Choroid plexus epithelial cell (primary cell): Measurements from ENCODE around the gene KCNT2.

Experiments used
- DNase-seq: peaks from one replicate; pipeline ENCODE4 v3.0.0-alpha.2; 2010; ENCODE audit warnings: low read depth
- H3K4me3 ChIP-seq: 2 replicates; pipeline ENCODE4 v1.5.1; 2011; ENCODE audit warnings: low read depth, mild to moderate bottlenecking, control low read depth, low read length, moderate library complexity
- TF ChIP-seq, protein P1 (sequence below): conservative IDR thresholded peaks from 2 replicates; pipeline ENCODE4 v1.5.1; 2011; ENCODE audit warnings: low read depth, mild to moderate bottlenecking, control low read depth, inconsistent platforms, low read length, moderate library complexity

The KCNT2 gene

DNA sequence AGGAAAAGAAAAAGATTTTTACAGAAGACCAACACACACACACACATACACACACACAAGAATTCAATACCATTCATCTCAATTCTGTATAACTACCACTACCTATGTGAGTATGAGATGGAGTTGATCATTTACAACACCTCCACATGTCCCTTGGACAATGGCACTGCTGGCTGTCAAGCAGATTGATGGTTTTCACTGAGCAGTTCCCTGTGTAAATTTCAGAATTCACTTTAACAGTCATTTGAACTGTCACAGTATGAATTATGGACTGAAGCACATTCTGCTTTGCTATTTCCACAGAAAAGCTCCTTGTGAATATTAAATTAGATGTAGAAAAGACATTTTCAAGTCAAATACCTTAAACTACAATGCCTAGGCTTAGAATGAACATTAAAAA lies 14.3 kb downstream of the KCNT2 start:
- TF ChIP-seq, protein P1, sequence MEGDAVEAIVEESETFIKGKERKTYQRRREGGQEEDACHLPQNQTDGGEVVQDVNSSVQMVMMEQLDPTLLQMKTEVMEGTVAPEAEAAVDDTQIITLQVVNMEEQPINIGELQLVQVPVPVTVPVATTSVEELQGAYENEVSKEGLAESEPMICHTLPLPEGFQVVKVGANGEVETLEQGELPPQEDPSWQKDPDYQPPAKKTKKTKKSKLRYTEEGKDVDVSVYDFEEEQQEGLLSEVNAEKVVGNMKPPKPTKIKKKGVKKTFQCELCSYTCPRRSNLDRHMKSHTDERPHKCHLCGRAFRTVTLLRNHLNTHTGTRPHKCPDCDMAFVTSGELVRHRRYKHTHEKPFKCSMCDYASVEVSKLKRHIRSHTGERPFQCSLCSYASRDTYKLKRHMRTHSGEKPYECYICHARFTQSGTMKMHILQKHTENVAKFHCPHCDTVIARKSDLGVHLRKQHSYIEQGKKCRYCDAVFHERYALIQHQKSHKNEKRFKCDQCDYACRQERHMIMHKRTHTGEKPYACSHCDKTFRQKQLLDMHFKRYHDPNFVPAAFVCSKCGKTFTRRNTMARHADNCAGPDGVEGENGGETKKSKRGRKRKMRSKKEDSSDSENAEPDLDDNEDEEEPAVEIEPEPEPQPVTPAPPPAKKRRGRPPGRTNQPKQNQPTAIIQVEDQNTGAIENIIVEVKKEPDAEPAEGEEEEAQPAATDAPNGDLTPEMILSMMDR: no peak
- DNase-seq: no peak
- H3K4me3 ChIP-seq: no peak overlapping the region

DNA sequence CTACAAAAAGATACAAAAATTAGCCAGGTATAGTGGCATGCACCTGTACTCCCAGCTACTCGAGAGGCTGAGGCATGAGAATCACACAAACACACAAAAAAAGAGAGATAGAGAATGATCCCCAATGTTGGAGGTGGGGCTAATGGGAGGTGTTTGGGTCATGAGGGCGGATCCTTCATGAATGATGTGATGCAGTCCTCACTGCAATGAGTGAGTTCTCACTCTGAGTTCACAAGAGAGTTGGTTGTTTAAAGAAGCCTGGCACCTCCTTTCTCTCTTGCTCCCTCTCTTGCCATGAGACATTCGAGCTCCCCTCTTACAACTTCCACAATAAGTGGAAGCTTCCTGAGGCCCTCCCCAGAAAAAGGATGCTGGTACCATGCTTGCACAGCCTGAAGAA lies 17.3 kb downstream of the KCNT2 start:
- TF ChIP-seq, protein P1: no peak
- no peak overlapping the region for H3K4me3 ChIP-seq
- DNase-seq: no peak

GRCh38 chr1:196590012-196590708 lies 18.1 kb downstream of the KCNT2 start:
- no peak for DNase-seq
- H3K4me3 ChIP-seq: no peak overlapping the region
- TF ChIP-seq, protein P1: no peak

DNA sequence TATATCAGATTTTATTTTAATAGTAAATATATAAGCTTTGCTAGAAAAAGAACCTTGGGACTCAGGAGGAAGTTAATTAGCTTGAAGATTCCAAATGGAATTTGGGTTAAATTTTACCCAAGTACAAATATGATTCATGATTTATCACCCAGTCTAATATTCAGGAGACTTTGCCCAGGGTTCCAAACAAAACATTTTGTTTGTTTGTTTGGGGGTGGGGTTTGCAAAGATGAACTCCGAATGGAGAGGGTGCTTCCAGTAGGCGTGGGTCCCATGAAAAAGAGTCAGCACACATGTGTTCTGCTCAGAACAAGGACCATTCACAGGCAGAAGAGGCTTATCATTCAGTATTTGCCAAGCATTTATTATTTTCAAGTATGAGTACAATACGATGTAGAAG lies 23.5 kb downstream of the KCNT2 start:
- TF ChIP-seq, protein P1: no peak
- H3K4me3 ChIP-seq: no peak overlapping the region
- no peak for DNase-seq

- TF ChIP-seq, protein P1: no peak
Measured at GRCh38 chr1:196577386-196577785, 30.9 kb downstream of the KCNT2 start.

GRCh38 chr1:196573226-196573625 lies 35.0 kb downstream of the KCNT2 start:
- TF ChIP-seq, protein P1: no peak
- no peak for DNase-seq
- H3K4me3 ChIP-seq: no peak overlapping the region

More at GRCh38 chr1:196577386-196577785, 30.9 kb downstream of the KCNT2 start:
- no peak overlapping the region for H3K4me3 ChIP-seq
- DNase-seq: no peak

- DNase-seq: no peak
- no peak overlapping the region for H3K4me3 ChIP-seq
- TF ChIP-seq, protein P1: no peak
Measured at GRCh38 chr1:196567238-196567637, 41.0 kb downstream of the KCNT2 start.
